ENCODE results near the gene MINAR2.

GRCh38 chr5:129747572-129748407 is at the start of gene MINAR2:
- no peak for TF ChIP-seq POLR2A (IDR thresholded peaks at IDR 0.05)
- TF ChIP-seq CTCF (IDR thresholded peaks at IDR 0.05 in 8 of 11, conservative IDR thresholded peaks at IDR 0.05 in 3 of 11) = no peak
